ENCODE results near the gene GHRH. TPM values are rescaled to one million over a fixed set of nuclear protein-coding genes. Genes with fewer than 3 reads are reported as not detected.

The GHRH gene
- total RNA-seq, 3 donors from 2014 or later (not counting 1 experiment from before 2014, with no cell fraction given) = not detected

DNA sequence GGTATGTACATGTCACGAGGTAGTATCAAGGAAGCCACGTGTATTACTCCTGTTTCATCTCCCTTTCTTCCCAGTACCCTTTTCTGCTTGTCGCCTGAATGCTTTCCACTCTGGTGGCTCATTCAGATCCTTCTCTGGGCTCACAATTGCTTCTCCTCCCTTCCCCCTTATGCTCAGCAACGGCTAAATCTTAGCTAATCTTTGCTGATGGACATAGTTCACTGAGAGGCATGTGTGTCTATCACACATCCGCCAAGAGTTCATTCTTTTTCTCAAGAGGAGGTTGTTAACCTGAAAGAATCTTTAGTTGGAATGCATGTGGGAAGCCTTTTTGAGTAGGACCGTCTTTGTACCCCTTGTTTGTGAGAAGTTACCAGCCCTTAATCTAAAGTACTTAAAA is 56.5 kb downstream of the GHRH start:
- H3K27me3 Mint-ChIP-seq (ENCODE audit: low read depth in 2 of 2) = no peaks in the 10 kb centered on the region
- Histone ChIP-seq H3K36me3 (ENCODE audit: control insufficient read depth, insufficient read depth, low read length) (peaks cover 87% of the 10 kb centered on the region), H3K27me3 (ENCODE audit: control insufficient read depth, insufficient read depth, low read length) (no peaks in the 10 kb centered on the region), H3K4me3 (ENCODE audit: low read length) (no peak overlapping the region), H3K9me3 (ENCODE audit: control insufficient read depth, insufficient read depth, low read length) (no peaks in the 10 kb centered on the region), H3K27ac (ENCODE audit: low read length) (no peak overlapping the region), H3K4me1 (ENCODE audit: control insufficient read depth, insufficient read depth, low read length) (no peaks in the 10 kb centered on the region)
- H3K36me3 Mint-ChIP-seq = peaks cover 19% of the 10 kb centered on the region
- H3K9me3 Mint-ChIP-seq = no peaks in the 10 kb centered on the region
- WGBS (ENCODE audit: insufficient coverage) = 94% methylated on average over 5 of the region's 6 CpGs
- H3K4me3 Mint-ChIP-seq = no peak overlapping the region
- no peak for DNase-seq
- TF ChIP-seq, protein P1, sequence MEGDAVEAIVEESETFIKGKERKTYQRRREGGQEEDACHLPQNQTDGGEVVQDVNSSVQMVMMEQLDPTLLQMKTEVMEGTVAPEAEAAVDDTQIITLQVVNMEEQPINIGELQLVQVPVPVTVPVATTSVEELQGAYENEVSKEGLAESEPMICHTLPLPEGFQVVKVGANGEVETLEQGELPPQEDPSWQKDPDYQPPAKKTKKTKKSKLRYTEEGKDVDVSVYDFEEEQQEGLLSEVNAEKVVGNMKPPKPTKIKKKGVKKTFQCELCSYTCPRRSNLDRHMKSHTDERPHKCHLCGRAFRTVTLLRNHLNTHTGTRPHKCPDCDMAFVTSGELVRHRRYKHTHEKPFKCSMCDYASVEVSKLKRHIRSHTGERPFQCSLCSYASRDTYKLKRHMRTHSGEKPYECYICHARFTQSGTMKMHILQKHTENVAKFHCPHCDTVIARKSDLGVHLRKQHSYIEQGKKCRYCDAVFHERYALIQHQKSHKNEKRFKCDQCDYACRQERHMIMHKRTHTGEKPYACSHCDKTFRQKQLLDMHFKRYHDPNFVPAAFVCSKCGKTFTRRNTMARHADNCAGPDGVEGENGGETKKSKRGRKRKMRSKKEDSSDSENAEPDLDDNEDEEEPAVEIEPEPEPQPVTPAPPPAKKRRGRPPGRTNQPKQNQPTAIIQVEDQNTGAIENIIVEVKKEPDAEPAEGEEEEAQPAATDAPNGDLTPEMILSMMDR (IDR thresholded peaks at IDR 0.05) = no peak
- intact Hi-C loops (cut with micrococcal nuclease) = no loop called here
- ATAC-seq = no peak
- no peaks in the 10 kb centered on the region for H3K4me1 Mint-ChIP-seq
- H3K27ac Mint-ChIP-seq = no peak overlapping the region

DNA sequence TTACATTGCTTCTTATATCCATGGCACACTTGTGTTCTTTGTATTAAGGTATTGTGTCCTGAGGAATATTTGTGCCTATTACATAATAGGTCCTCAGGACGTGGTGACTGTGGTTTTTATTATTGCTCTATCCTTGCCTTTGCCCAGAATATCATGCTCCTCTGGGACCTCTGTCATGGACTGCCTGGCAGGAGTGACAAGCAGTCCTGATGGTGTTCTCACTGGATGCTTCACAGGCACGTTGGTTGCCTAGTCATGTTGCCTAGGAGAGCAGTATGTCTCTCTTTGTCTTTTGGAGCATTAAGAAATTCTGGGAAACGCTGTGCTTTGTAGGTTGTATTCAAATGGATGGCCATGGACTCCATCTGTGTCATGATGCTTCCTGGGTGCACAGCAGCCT is 57.6 kb downstream of the GHRH start:
- H3K9me3 Mint-ChIP-seq = no peaks in the 10 kb centered on the region
- ATAC-seq (no peak), DNase-seq (no peak)
- Histone ChIP-seq H3K4me1 (ENCODE audit: control insufficient read depth, insufficient read depth, low read length) (no peaks in the 10 kb centered on the region), H3K36me3 (ENCODE audit: control insufficient read depth, insufficient read depth, low read length) (peaks cover 83% of the 10 kb centered on the region), H3K9me3 (ENCODE audit: control insufficient read depth, insufficient read depth, low read length) (no peaks in the 10 kb centered on the region), H3K27me3 (ENCODE audit: control insufficient read depth, insufficient read depth, low read length) (no peaks in the 10 kb centered on the region), H3K27ac (ENCODE audit: low read length) (no peak overlapping the region), H3K4me3 (ENCODE audit: low read length) (no peak overlapping the region)
- H3K27me3 Mint-ChIP-seq (ENCODE audit: low read depth in 2 of 2) = no peaks in the 10 kb centered on the region
- TF ChIP-seq, protein P1 (IDR thresholded peaks at IDR 0.05) = no peak
- H3K4me1 Mint-ChIP-seq = no peaks in the 10 kb centered on the region
- H3K36me3 Mint-ChIP-seq = peaks cover 19% of the 10 kb centered on the region
- intact Hi-C loops (cut with micrococcal nuclease) = no loop called here
- no peak overlapping the region for H3K4me3 Mint-ChIP-seq
- WGBS (ENCODE audit: insufficient coverage) = 95% methylated on average over 3 of the region's 3 CpGs
- no peak overlapping the region for H3K27ac Mint-ChIP-seq

DNA sequence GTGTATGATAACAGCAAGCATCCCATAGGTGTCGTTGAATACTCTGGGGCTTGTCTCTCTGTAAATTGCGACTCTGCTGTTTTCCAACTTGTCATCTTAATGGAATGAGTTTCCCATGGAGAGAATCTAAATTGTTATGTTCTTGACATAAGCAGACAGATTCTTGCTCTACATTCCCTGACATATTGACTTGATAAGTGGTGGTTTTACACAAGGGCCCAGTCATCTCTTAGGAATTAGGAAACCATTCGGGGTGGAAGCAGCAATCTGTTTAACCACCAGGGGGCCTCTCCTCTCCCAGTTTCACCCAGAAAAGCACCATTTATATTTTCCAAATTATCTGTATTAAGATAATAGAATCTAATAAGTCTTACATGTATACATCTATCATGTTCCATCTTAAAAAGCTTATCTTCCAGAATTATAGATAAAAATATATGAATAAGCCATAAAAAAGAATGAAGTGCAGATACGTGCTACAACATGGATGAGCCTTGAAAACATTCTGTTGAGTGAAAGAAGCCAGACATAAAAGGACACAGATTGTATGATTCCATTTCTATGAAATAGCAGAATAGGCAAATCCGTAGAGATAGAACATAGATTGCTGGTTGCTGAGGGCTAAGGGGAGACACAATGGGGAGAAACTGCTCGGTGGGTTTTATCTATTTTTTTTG is 59.2 kb downstream of the GHRH start:
- Histone ChIP-seq H3K4me1 (ENCODE audit: control insufficient read depth, insufficient read depth, low read length) (no peaks in the 10 kb centered on the region), H3K27ac (ENCODE audit: low read length) (no peak overlapping the region), H3K9me3 (ENCODE audit: control insufficient read depth, insufficient read depth, low read length) (no peaks in the 10 kb centered on the region), H3K36me3 (ENCODE audit: control insufficient read depth, insufficient read depth, low read length) (peaks cover 80% of the 10 kb centered on the region), H3K27me3 (ENCODE audit: control insufficient read depth, insufficient read depth, low read length) (no peaks in the 10 kb centered on the region), H3K4me3 (ENCODE audit: low read length) (no peak overlapping the region)
- Mint-ChIP-seq H3K4me1 (no peaks in the 10 kb centered on the region), H3K36me3 (peaks cover 19% of the 10 kb centered on the region), H3K27ac (no peak overlapping the region), H3K9me3 (no peaks in the 10 kb centered on the region), H3K4me3 (no peak overlapping the region), H3K27me3 (ENCODE audit: low read depth in 2 of 2) (no peaks in the 10 kb centered on the region)
- TF ChIP-seq, protein P1 (IDR thresholded peaks at IDR 0.05) = peak; percentile 68
- intact Hi-C loops (cut with micrococcal nuclease) = loop anchor here (1.0 kb wide), 1 partner anchor 332 kb away; no protein-coding TSS in a partner anchor
- ATAC-seq (peak in 1 of 3 donors; percentile 59), DNase-seq (peak in 1 of 2 donors; percentile 59)
- 83% methylated on average over 6 of the region's 6 CpGs for WGBS (ENCODE audit: insufficient coverage)

DNA sequence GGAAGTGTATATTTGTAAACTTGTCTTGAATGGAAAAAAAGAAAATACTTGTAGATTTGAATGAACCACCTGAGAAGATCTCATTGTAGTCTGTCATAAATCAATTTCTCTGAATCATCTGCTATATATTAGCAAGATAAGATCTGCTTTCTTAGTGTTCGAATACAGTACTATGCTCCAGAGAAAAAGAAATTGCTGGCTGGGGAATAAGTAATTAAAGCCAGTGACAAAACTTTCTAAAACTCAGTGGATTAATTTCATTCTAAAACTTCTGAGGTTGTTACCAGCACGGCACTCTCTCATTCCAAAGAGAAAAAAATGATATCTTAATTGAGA is 59.8 kb downstream of the GHRH start:
- 100% methylated on average over 1 of the region's 2 CpGs for WGBS (ENCODE audit: insufficient coverage)
- Mint-ChIP-seq H3K4me3 (no peak overlapping the region), H3K9me3 (no peaks in the 10 kb centered on the region), H3K4me1 (peaks cover 6% of the 10 kb centered on the region in 2 donors), H3K27me3 (ENCODE audit: low read depth in 2 of 2) (no peaks in the 10 kb centered on the region), H3K27ac (no peak overlapping the region), H3K36me3 (peaks cover 19% of the 10 kb centered on the region)
- Histone ChIP-seq H3K36me3 (ENCODE audit: control insufficient read depth, insufficient read depth, low read length) (peaks cover 77% of the 10 kb centered on the region), H3K4me1 (ENCODE audit: control insufficient read depth, insufficient read depth, low read length) (peaks cover under 1% of the 10 kb centered on the region), H3K4me3 (ENCODE audit: low read length) (no peak overlapping the region), H3K9me3 (ENCODE audit: control insufficient read depth, insufficient read depth, low read length) (no peaks in the 10 kb centered on the region), H3K27ac (ENCODE audit: low read length) (no peak overlapping the region), H3K27me3 (ENCODE audit: control insufficient read depth, insufficient read depth, low read length) (no peaks in the 10 kb centered on the region)
- ATAC-seq = no peak
- TF ChIP-seq, protein P1 (IDR thresholded peaks at IDR 0.05) = no peak
- intact Hi-C loops (cut with micrococcal nuclease) = loop anchor here (1.0 kb wide), 1 partner anchor 333 kb away; no protein-coding TSS in a partner anchor
- DNase-seq = no peak

Measured in natural killer cell (primary cell).